HEK293 (cell line): Measurements from ENCODE around the gene TOP3B.

ENCODE experiments used
- FEZF1 ChIP-seq: fragments of 450-650 bp; formaldehyde crosslinking; IDR thresholded peaks from 2 replicates; pipeline ENCODE4 v1.5.1; 2016; ENCODE audit warnings: missing biosample characterization, missing genetic modification characterization
- GFI1B ChIP-seq: fragments of 450-650 bp; formaldehyde crosslinking; IDR thresholded peaks from 2 replicates; pipeline ENCODE4 v1.5.1; 2016; ENCODE audit warnings: missing biosample characterization, missing genetic modification characterization
- KLF10 ChIP-seq: fragments of 450-650 bp; IDR thresholded peaks from 2 replicates; pipeline ENCODE4 v1.5.1; 2018; ENCODE audit warnings: missing biosample characterization, mild to moderate bottlenecking, missing genetic modification characterization
- KLF16 ChIP-seq: fragments of 450-650 bp; formaldehyde crosslinking; IDR thresholded peaks from 2 replicates; pipeline ENCODE4 v1.5.1; 2017; ENCODE audit warnings: missing biosample characterization, missing genetic modification characterization
- KLF17 ChIP-seq: fragments of 450-650 bp; formaldehyde crosslinking; IDR thresholded peaks from 2 replicates; pipeline ENCODE4 v1.5.1; 2016; ENCODE audit warnings: missing biosample characterization, missing genetic modification characterization
- MYNN ChIP-seq: fragments of 450-650 bp; formaldehyde crosslinking; IDR thresholded peaks from 2 replicates; pipeline ENCODE4 v1.5.1; 2016; ENCODE audit warnings: missing biosample characterization, missing genetic modification characterization, borderline replicate concordance
- PATZ1 ChIP-seq: fragments of 450-650 bp; formaldehyde crosslinking; IDR thresholded peaks from 2 replicates; pipeline ENCODE4 v1.5.1; 2016; ENCODE audit warnings: missing biosample characterization, missing genetic modification characterization
- PRDM6 ChIP-seq: fragments of 450-650 bp; formaldehyde crosslinking; IDR thresholded peaks from 2 replicates; pipeline ENCODE4 v1.5.1; 2017; ENCODE audit warnings: missing biosample characterization, missing genetic modification characterization
- ZBTB1 ChIP-seq: fragments of 450-650 bp; formaldehyde crosslinking; IDR thresholded peaks from 2 replicates; pipeline ENCODE4 v1.5.1; 2016; ENCODE audit warnings: missing biosample characterization, missing genetic modification characterization
- ZBTB10 ChIP-seq: fragments of 450-650 bp; formaldehyde crosslinking; IDR thresholded peaks from 2 replicates; pipeline ENCODE4 v1.5.1; 2016; ENCODE audit warnings: missing biosample characterization, missing genetic modification characterization
- ZBTB48 ChIP-seq: fragments of 450-650 bp; formaldehyde crosslinking; IDR thresholded peaks from 2 replicates; pipeline ENCODE4 v1.5.1; 2016; ENCODE audit warnings: missing biosample characterization, missing genetic modification characterization
- ZFP69B ChIP-seq: fragments of 450-650 bp; formaldehyde crosslinking; IDR thresholded peaks from 2 replicates; pipeline ENCODE4 v1.5.1; 2016; ENCODE audit warnings: missing biosample characterization, missing genetic modification characterization
- ZIC2 ChIP-seq: fragments of 450-650 bp; formaldehyde crosslinking; IDR thresholded peaks from 2 replicates; pipeline ENCODE4 v1.5.1; 2016; ENCODE audit warnings: missing biosample characterization, missing genetic modification characterization
- ZNF121 ChIP-seq: fragments of 450-650 bp; formaldehyde crosslinking; IDR thresholded peaks from 2 replicates; pipeline ENCODE4 v1.5.1; 2016; ENCODE audit warnings: missing biosample characterization, missing genetic modification characterization
- ZNF140 ChIP-seq: fragments of 450-650 bp; formaldehyde crosslinking; IDR thresholded peaks from 2 replicates; pipeline ENCODE4 v1.5.1; 2016; ENCODE audit warnings: missing biosample characterization, missing genetic modification characterization
- ZNF148 ChIP-seq: fragments of 450-650 bp; formaldehyde crosslinking; IDR thresholded peaks from 2 replicates; pipeline ENCODE4 v1.5.0; 2017; ENCODE audit warnings: missing biosample characterization, missing genetic modification characterization, borderline replicate concordance
- ZNF174 ChIP-seq: fragments of 450-650 bp; formaldehyde crosslinking; IDR thresholded peaks from 2 replicates; pipeline ENCODE4 v1.5.0; 2017; ENCODE audit warnings: missing biosample characterization, mild to moderate bottlenecking, missing genetic modification characterization
- ZNF175 ChIP-seq: fragments of 450-650 bp; formaldehyde crosslinking; IDR thresholded peaks from 2 replicates; pipeline ENCODE4 v1.5.1; 2016; ENCODE audit warnings: missing biosample characterization, missing genetic modification characterization
- ZNF223 ChIP-seq: fragments of 450-650 bp; formaldehyde crosslinking; IDR thresholded peaks from 2 replicates; pipeline ENCODE4 v1.5.1; 2016; ENCODE audit warnings: missing biosample characterization, missing genetic modification characterization
- ZNF280D ChIP-seq: fragments of 450-650 bp; formaldehyde crosslinking; IDR thresholded peaks from 2 replicates; pipeline ENCODE4 v1.5.1; 2016; ENCODE audit warnings: missing biosample characterization, missing genetic modification characterization
- ZNF544 ChIP-seq: fragments of 450-650 bp; formaldehyde crosslinking; IDR thresholded peaks from 2 replicates; pipeline ENCODE4 v1.5.0; 2017; ENCODE audit warnings: missing biosample characterization, missing genetic modification characterization
- ZNF549 ChIP-seq: fragments of 450-650 bp; IDR thresholded peaks from 2 replicates; pipeline ENCODE4 v1.5.1; 2018; ENCODE audit warnings: missing biosample characterization, missing genetic modification characterization, mild to moderate bottlenecking, inconsistent platforms, moderate library complexity
- ZNF560 ChIP-seq: fragments of 450-650 bp; formaldehyde crosslinking; IDR thresholded peaks from 2 replicates; pipeline ENCODE4 v1.5.1; 2017; ENCODE audit warnings: missing biosample characterization, missing genetic modification characterization, borderline replicate concordance
- ZNF571 ChIP-seq: fragments of 450-650 bp; formaldehyde crosslinking; IDR thresholded peaks from 2 replicates; pipeline ENCODE4 v1.5.0; 2017; ENCODE audit warnings: missing biosample characterization, missing genetic modification characterization
- ZNF623 ChIP-seq: fragments of 450-650 bp; formaldehyde crosslinking; IDR thresholded peaks from 2 replicates; pipeline ENCODE4 v1.5.1; 2016; ENCODE audit warnings: missing biosample characterization, missing genetic modification characterization
- ZNF629 ChIP-seq: fragments of 450-650 bp; formaldehyde crosslinking; IDR thresholded peaks from 2 replicates; pipeline ENCODE4 v1.5.1; 2017; ENCODE audit warnings: missing biosample characterization, missing genetic modification characterization

TOP3B gene

GRCh38 chr22:21952586-21953571 lies 29.7 kb downstream of the TOP3B start, which contains the start of gene PPM1F (continued):
- TF ChIP-seq PRDM6, result no peak
- TF ChIP-seq ZNF121 (tag by site-specific recombination), result no peak
- TF ChIP-seq ZNF571 (tag by site-specific recombination), result no peak
- no peak for TF ChIP-seq ZNF175
- TF ChIP-seq ZNF560 (tag by site-specific recombination), result 0 out of 2 replicates have a peak, but pooled peaks have one; percentile 13
- no peak for TF ChIP-seq ZNF629 (tag by site-specific recombination)
- no peak for TF ChIP-seq MYNN
- no peak for TF ChIP-seq ZNF223 (tag by site-specific recombination)
- TF ChIP-seq ZNF148 (tag by site-specific recombination), result no peak
- TF ChIP-seq PATZ1, result peak; percentile 91
- peak; percentile 46 for TF ChIP-seq ZIC2 (tag by site-specific recombination)
- peak; percentile 93 for TF ChIP-seq ZBTB1
- no peak for TF ChIP-seq ZNF549 (tag by site-specific recombination)
- no peak for TF ChIP-seq GFI1B (tag by site-specific recombination)
- TF ChIP-seq ZNF280D (tag by site-specific recombination), result 0 out of 2 replicates have a peak, but pooled peaks have one; percentile 36
- TF ChIP-seq ZBTB48 (tag by site-specific recombination), result peak; percentile 47; the same call in 1 of the 2 replicates
- TF ChIP-seq ZNF174 (tag by site-specific recombination), result no peak
- no peak for TF ChIP-seq ZNF140 (tag by site-specific recombination)
- TF ChIP-seq ZNF544 (tag by site-specific recombination), result no peak
- TF ChIP-seq FEZF1 (tag by site-specific recombination), result no peak
- peak; percentile 61; the same call in 1 of the 2 replicates for TF ChIP-seq KLF16 (tag by site-specific recombination)
- 0 out of 2 replicates have a peak, but pooled peaks have one; percentile 9 for TF ChIP-seq KLF17 (tag by site-specific recombination)
- no peak for TF ChIP-seq KLF10 (tag by site-specific recombination)
- TF ChIP-seq ZNF623, result no peak
- TF ChIP-seq ZBTB10 (tag by site-specific recombination), result peak; percentile 59; the same call in 1 of the 2 replicates
- no peak for TF ChIP-seq ZFP69B (tag by site-specific recombination)
